Fibroblast of lung (primary cell): ENCODE results near the gene CELF2. TPM values are rescaled to one million over a fixed set of nuclear protein-coding genes. Genes with fewer than 3 reads are reported as not detected.

ENCODE experiments used
- DNase-seq, 2 donors: peaks; one replicate each; pipeline versions ENCODE4 v3.0.0 to v3.0.0-alpha.2; 2010; ENCODE audit warnings: low read depth in 2 of 2
- H2AFZ ChIP-seq: 2 replicates; pipeline ENCODE4 v1.5.1; 2012; ENCODE audit warnings: low read length, control low read depth, inconsistent platforms
- H3K27ac ChIP-seq: 2 replicates; pipeline ENCODE4 v1.5.1; 2011; ENCODE audit warnings: low read length, control low read depth; ENCODE audit not compliant: insufficient read depth
- H3K27me3 ChIP-seq: 2 replicates; pipeline ENCODE4 v1.5.1; 2011; ENCODE audit warnings: mild to moderate bottlenecking, low read length; ENCODE audit not compliant: control insufficient read depth, insufficient read depth
- H3K36me3 ChIP-seq: 2 replicates; pipeline ENCODE4 v1.5.1; 2011; ENCODE audit warnings: low read length; ENCODE audit not compliant: control insufficient read depth, insufficient read depth
- H3K4me1 ChIP-seq: 2 replicates; pipeline ENCODE4 v1.5.1; 2011; ENCODE audit warnings: low read length; ENCODE audit not compliant: control insufficient read depth, insufficient read depth; ENCODE audit errors: extremely low read depth
- H3K4me2 ChIP-seq: 2 replicates; pipeline ENCODE4 v1.5.1; 2011; ENCODE audit warnings: low read length, control low read depth; ENCODE audit not compliant: insufficient read depth; ENCODE audit errors: extremely low read depth
- H3K4me3 ChIP-seq, 4 experiments: fragments of 200-600 bp in 1 of 4; sonication (generic) in 1 of 4; replicated peaks in 1 of 4; 2 replicates each; pipeline ENCODE4 v1.5.1; 2011 to 2016; ENCODE audit warnings: low read length in 4 of 4, low read depth in 3 of 4, mild to moderate bottlenecking in 3 of 4, control low read depth in 2 of 4, inconsistent platforms in 1 of 4, mixed read lengths in 1 of 4; ENCODE audit not compliant: insufficient read depth in 1 of 4; ENCODE audit errors: control extremely low read depth in 1 of 4
- H3K79me2 ChIP-seq: 2 replicates; pipeline ENCODE4 v1.5.1; 2012; ENCODE audit warnings: mild to moderate bottlenecking, low read length, inconsistent platforms; ENCODE audit not compliant: control insufficient read depth, insufficient read depth
- H3K9ac ChIP-seq: 2 replicates; pipeline ENCODE4 v1.5.1; 2011; ENCODE audit warnings: mild to moderate bottlenecking, low read length, control low read depth; ENCODE audit not compliant: insufficient read depth
- H3K9me3 ChIP-seq: 2 replicates; pipeline ENCODE4 v1.5.1; 2012; ENCODE audit warnings: low read depth, low read length; ENCODE audit not compliant: control insufficient read depth, insufficient read depth
- H4K20me1 ChIP-seq: 2 replicates; pipeline ENCODE4 v1.5.1; 2011; ENCODE audit warnings: low read length; ENCODE audit not compliant: control insufficient read depth, insufficient read depth; ENCODE audit errors: extremely low read depth
- CTCF ChIP-seq, 2 donors: IDR thresholded peaks in 1 of 2; conservative IDR thresholded peaks in 1 of 2; 1 replicate in 1 of 2; 2 replicates in 1 of 2; pipeline ENCODE4 v1.5.1; 2011 to 2012; ENCODE audit warnings: low read length in 2 of 2, control low read depth in 1 of 2, inconsistent platforms in 1 of 2, low read depth in 1 of 2, mild to moderate bottlenecking in 1 of 2
- EZH2 ChIP-seq: IDR thresholded peaks from 2 replicates; pipeline ENCODE4 v1.5.1; 2012; ENCODE audit warnings: low read length, control low read depth, mild to moderate bottlenecking; ENCODE audit errors: missing control alignments
- polyA plus RNA-seq, 2 donors: library from polyadenylated mRNA; depleted of rRNA in 1 of 2; stranded (reverse) in 1 of 2; unstranded in 1 of 2; fragments of >200 nt; gene quantifications; 2 replicates each; pipeline ENCODE4 v1.2.1, GENCODE V29; 2011 to 2012; ENCODE audit warnings: missing spikeins in 1 of 2
- total RNA-seq: library from RNA; depleted of rRNA; stranded (reverse); fragments of >200 nt; gene quantifications from 2 replicates; pipeline ENCODE4 v1.2.1, GENCODE V29; 2014

The CELF2 gene
- total and polyA plus RNA-seq, 2 donors (not counting 1 experiment from before 2014, with no cell fraction given): 16.9 to 25.1 TPM

- no peaks in the 10 kb centered on the region for H3K79me2 ChIP-seq
- TF ChIP-seq EZH2: no peak
- no peak for TF ChIP-seq CTCF (conservative IDR thresholded peaks at IDR 0.05 in 1 of 2, IDR thresholded peaks at IDR 0.05 in 1 of 2; ENCODE audit: low read depth in 1 of 2, low read length in 2 of 2)
- no peaks in the 10 kb centered on the region for H3K36me3 ChIP-seq
- H3K4me3 ChIP-seq: no peak overlapping the region
- H3K27ac ChIP-seq: no peak overlapping the region
- H2AFZ ChIP-seq: no peak overlapping the region
- no peaks in the 10 kb centered on the region for H3K4me1 ChIP-seq
- no peak overlapping the region for H3K9ac ChIP-seq
- H3K27me3 ChIP-seq: no peaks in the 10 kb centered on the region
- DNase-seq: no peak
- H3K9me3 ChIP-seq: no peaks in the 10 kb centered on the region
- H3K4me2 ChIP-seq: no peak overlapping the region
- H4K20me1 ChIP-seq: no peaks in the 10 kb centered on the region
Observed at GRCh38 chr10:11002485-11002884, 15.2 kb upstream of the CELF2 start.

GRCh38 chr10:11002916-11003315 is 14.8 kb upstream of the CELF2 start:
- no peak for DNase-seq
- Histone ChIP-seq H4K20me1 (no peaks in the 10 kb centered on the region), H2AFZ (no peak overlapping the region), H3K4me2 (no peak overlapping the region), H3K27me3 (no peaks in the 10 kb centered on the region), H3K4me3 (no peak overlapping the region), H3K9ac (no peak overlapping the region), H3K9me3 (no peaks in the 10 kb centered on the region), H3K36me3 (no peaks in the 10 kb centered on the region), H3K4me1 (no peaks in the 10 kb centered on the region), H3K79me2 (no peaks in the 10 kb centered on the region), H3K27ac (no peak overlapping the region)
- TF ChIP-seq EZH2 (no peak), CTCF (conservative IDR thresholded peaks at IDR 0.05 in 1 of 2, IDR thresholded peaks at IDR 0.05 in 1 of 2; ENCODE audit: low read depth in 1 of 2, low read length in 2 of 2) (no peak)

GRCh38 chr10:11003679-11004078 is 14.0 kb upstream of the CELF2 start:
- no peak overlapping the region for H3K4me3 ChIP-seq
- peak in 1 of 2 donors; percentile 43 for DNase-seq
- no peak overlapping the region for H3K4me2 ChIP-seq
- no peaks in the 10 kb centered on the region for H3K36me3 ChIP-seq
- no peaks in the 10 kb centered on the region for H3K9me3 ChIP-seq
- H3K9ac ChIP-seq: no peak overlapping the region
- H3K27me3 ChIP-seq: no peaks in the 10 kb centered on the region
- H3K27ac ChIP-seq: no peak overlapping the region
- H3K4me1 ChIP-seq: no peaks in the 10 kb centered on the region
- no peaks in the 10 kb centered on the region for H4K20me1 ChIP-seq
- TF ChIP-seq CTCF (conservative IDR thresholded peaks at IDR 0.05 in 1 of 2, IDR thresholded peaks at IDR 0.05 in 1 of 2; ENCODE audit: low read depth in 1 of 2, low read length in 2 of 2) (no peak), EZH2 (no peak)
- H3K79me2 ChIP-seq: no peaks in the 10 kb centered on the region
- no peak overlapping the region for H2AFZ ChIP-seq
